ENCODE results near the gene VAC14. TPM values are rescaled to one million over a fixed set of nuclear protein-coding genes. Genes with fewer than 3 reads are reported as not detected.

Gene VAC14
- total RNA-seq, 1 experiment from 2014 or later = 49.9 TPM

- TF ChIP-seq, protein P1, sequence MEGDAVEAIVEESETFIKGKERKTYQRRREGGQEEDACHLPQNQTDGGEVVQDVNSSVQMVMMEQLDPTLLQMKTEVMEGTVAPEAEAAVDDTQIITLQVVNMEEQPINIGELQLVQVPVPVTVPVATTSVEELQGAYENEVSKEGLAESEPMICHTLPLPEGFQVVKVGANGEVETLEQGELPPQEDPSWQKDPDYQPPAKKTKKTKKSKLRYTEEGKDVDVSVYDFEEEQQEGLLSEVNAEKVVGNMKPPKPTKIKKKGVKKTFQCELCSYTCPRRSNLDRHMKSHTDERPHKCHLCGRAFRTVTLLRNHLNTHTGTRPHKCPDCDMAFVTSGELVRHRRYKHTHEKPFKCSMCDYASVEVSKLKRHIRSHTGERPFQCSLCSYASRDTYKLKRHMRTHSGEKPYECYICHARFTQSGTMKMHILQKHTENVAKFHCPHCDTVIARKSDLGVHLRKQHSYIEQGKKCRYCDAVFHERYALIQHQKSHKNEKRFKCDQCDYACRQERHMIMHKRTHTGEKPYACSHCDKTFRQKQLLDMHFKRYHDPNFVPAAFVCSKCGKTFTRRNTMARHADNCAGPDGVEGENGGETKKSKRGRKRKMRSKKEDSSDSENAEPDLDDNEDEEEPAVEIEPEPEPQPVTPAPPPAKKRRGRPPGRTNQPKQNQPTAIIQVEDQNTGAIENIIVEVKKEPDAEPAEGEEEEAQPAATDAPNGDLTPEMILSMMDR (conservative IDR thresholded peaks at IDR 0.05) = no peak
- no peaks in the 10 kb centered on the region; the same call in 1 of the 2 replicates for H3K4me1 ChIP-seq (ENCODE audit: insufficient read depth, low read length)
- H3K4ac ChIP-seq (ENCODE audit: low read depth, low read length) = no peak overlapping the region
- H3K27ac Mint-ChIP-seq = peak overlapping the region in 2 of 3 experiments; percentile 70 to 83; a peak in 1 of 7 replicates
- H3K79me2 ChIP-seq (ENCODE audit: insufficient read depth, low read length) = no peaks in the 10 kb centered on the region
- no peaks in the 10 kb centered on the region for H3K27me3 Mint-ChIP-seq (ENCODE audit: low read depth)
- H3K23ac ChIP-seq (ENCODE audit: insufficient read length, low read depth, low read length) = no peak overlapping the region
- H2AK5ac ChIP-seq (ENCODE audit: insufficient read length, low read length) = no peak overlapping the region
- H3K23me2 ChIP-seq (ENCODE audit: insufficient read length, low read depth, low read length, poor library complexity, severe bottlenecking) = no peaks in the 10 kb centered on the region
- no peak overlapping the region for H3K9ac ChIP-seq (ENCODE audit: extremely low read depth, insufficient read length, low read length)
- DNase-seq = no peak
- peak overlapping the region; percentile 23; the same call in 1 of the 2 replicates for H3K14ac ChIP-seq (ENCODE audit: insufficient read depth, low read length)
- H3K56ac ChIP-seq (ENCODE audit: insufficient read length, low read depth, low read length) = no peak overlapping the region
- no peak overlapping the region for H4K8ac ChIP-seq (replicated peaks; ENCODE audit: insufficient read length, low read depth, low read length)
- WGBS (ENCODE audit: extremely low coverage, insufficient read length, low lambda C conversion rate) = no CpG with 5 or more reads among the region's 4 CpGs
- no peaks in the 10 kb centered on the region for H3K79me1 ChIP-seq (ENCODE audit: insufficient read depth, low read depth, low read length, poor library complexity, severe bottlenecking)
- no peak overlapping the region for H2BK12ac ChIP-seq (ENCODE audit: insufficient read length, low read depth, low read length)
- H3K4me1 Mint-ChIP-seq = peaks cover 27 to 32% of the 10 kb centered on the region in 2 experiments
- no peak overlapping the region for H2BK15ac ChIP-seq (ENCODE audit: low read depth, low read length)
- H3K9me3 Mint-ChIP-seq = no peaks in the 10 kb centered on the region
- no peak overlapping the region for H2AFZ ChIP-seq (ENCODE audit: low read length)
- H2BK5ac ChIP-seq (ENCODE audit: insufficient read length, low read length) = no peak overlapping the region
- no peak overlapping the region for H3K18ac ChIP-seq (ENCODE audit: insufficient read length, low read depth, low read length)
- H3K4me2 ChIP-seq (ENCODE audit: insufficient read depth, insufficient read length, low read length) = no peak overlapping the region
- H3T11ph ChIP-seq (ENCODE audit: low read length) = no peak overlapping the region
- H2BK20ac ChIP-seq (ENCODE audit: low read depth, low read length, poor library complexity, severe bottlenecking) = no peak overlapping the region
- no peaks in the 10 kb centered on the region for H3K27me3 ChIP-seq (ENCODE audit: insufficient read depth, low read length)
- no peak overlapping the region; a peak in 1 of 5 replicates for H3K4me3 Mint-ChIP-seq
- no peaks in the 10 kb centered on the region for H3K9me3 ChIP-seq (ENCODE audit: control insufficient read depth, low read depth, low read length)
- no peak overlapping the region for H2BK120ac ChIP-seq (ENCODE audit: low read depth, low read length, poor library complexity, severe bottlenecking)
- no peak overlapping the region for H3K27ac ChIP-seq (ENCODE audit: insufficient read length, low read depth, low read length)
- peaks cover 8 to 12% (median 9%) of the 10 kb centered on the region in 3 experiments; a peak in 4 of 7 replicates for H3K36me3 Mint-ChIP-seq (ENCODE audit: insufficient read depth in 1 of 3, low read depth in 3 of 3)
- H4K20me1 ChIP-seq (ENCODE audit: control insufficient read depth, insufficient read depth, insufficient read length) = no peaks in the 10 kb centered on the region
- no peak overlapping the region for H4K5ac ChIP-seq (ENCODE audit: insufficient read length, low read depth, low read length)
- no peak overlapping the region for H4K91ac ChIP-seq (ENCODE audit: insufficient read length, low read depth, low read length)
These were observed 106.1 kb downstream of the VAC14 start for GRCh38 chr16:70694868-70695218.
